SK-N-SH (cell line): ENCODE data around the gene GFM1. TPM values are rescaled to one million over a fixed set of nuclear protein-coding genes. Genes with fewer than 3 reads are reported as not detected.

Experiments
- CTCF ChIA-PET: fragments of 300-600, 350-600 bp; formaldehyde crosslinking; extraction: SDS; loops from one replicate; lab custom pipeline; 2021; lab: Yijun Ruan, JAX
- POLR2A ChIA-PET: fragments of 350-600 bp; sonication (Branson Sonifier 250); formaldehyde crosslinking; extraction: SDS; loops from one replicate; lab custom pipeline; 2020; ENCODE audit warnings: antibody characterized with exemption, inconsistent platforms; lab: Yijun Ruan, JAX
- DNase-seq: peaks from one replicate; pipeline ENCODE4 v3.0.0; 2012
- H2AFZ ChIP-seq: fragments of 200-600 bp; sonication (generic); 2 replicates; pipeline ENCODE4 v1.8.1; 2016; ENCODE audit warnings: antibody characterized with exemption, mild to moderate bottlenecking, low read depth
- H3F3A ChIP-seq: fragments of 200-600 bp; sonication (generic); replicated peaks from 2 replicates; pipeline ENCODE3; 2016; ENCODE audit warnings: antibody characterized with exemption, mild to moderate bottlenecking; ENCODE audit not compliant: insufficient read depth
- H3K27ac ChIP-seq, 2 experiments: fragments of 200-500 bp in 1 of 2; fragments of 200-600 bp in 1 of 2; sonication (Bioruptor generic) in 1 of 2; sonication (generic), shearing (Covaris generic) in 1 of 2; 2 replicates each; pipeline versions ENCODE4 v1.5.1 to v1.6.1; 2014 to 2016; ENCODE audit warnings: low read depth in 2 of 2, inconsistent platforms in 1 of 2, low read length in 1 of 2, mild to moderate bottlenecking in 1 of 2, mixed read lengths in 1 of 2
- H3K27me3 ChIP-seq: fragments of 200-600 bp; sonication (generic), shearing (Covaris generic); 2 replicates; pipeline ENCODE4 v1.6.1; 2016; ENCODE audit warnings: mixed run types; ENCODE audit not compliant: insufficient read depth
- H3K36me3 ChIP-seq, 2 experiments: fragments of 200-500 bp in 1 of 2; fragments of 200-600 bp in 1 of 2; sonication (Bioruptor generic) in 1 of 2; sonication (generic) in 1 of 2; replicated peaks in 1 of 2; 2 replicates each; pipeline versions ENCODE3 to v1.5.1; 2014 to 2016; ENCODE audit warnings: low read length in 1 of 2, mild to moderate bottlenecking in 1 of 2; ENCODE audit not compliant: insufficient read depth in 2 of 2, control insufficient read depth in 1 of 2
- H3K4me1 ChIP-seq, 2 experiments: fragments of 200-500 bp in 1 of 2; fragments of 200-600 bp in 1 of 2; sonication (Bioruptor generic) in 1 of 2; sonication (generic), shearing (Covaris generic) in 1 of 2; 2 replicates each; pipeline versions ENCODE4 v1.5.1 to v1.6.1; 2014 to 2016; ENCODE audit warnings: low read depth in 1 of 2, low read length in 1 of 2, mixed run types in 1 of 2; ENCODE audit not compliant: insufficient read depth in 2 of 2, control insufficient read depth in 1 of 2
- H3K4me2 ChIP-seq: fragments of 200-600 bp; sonication (generic), shearing (Covaris generic); 2 replicates; pipeline ENCODE4 v1.6.1; 2017; ENCODE audit warnings: mixed run types
- H3K4me3 ChIP-seq, 2 experiments: fragments of 200-500 bp in 1 of 2; fragments of 200-600 bp in 1 of 2; sonication (Bioruptor generic) in 1 of 2; sonication (generic), shearing (Covaris generic) in 1 of 2; 2 replicates each; pipeline versions ENCODE4 v1.5.1 to v1.8.1; 2014 to 2016; ENCODE audit warnings: low read depth in 2 of 2, inconsistent platforms in 1 of 2, low read length in 1 of 2, mild to moderate bottlenecking in 1 of 2, mixed read lengths in 1 of 2, moderate library complexity in 1 of 2
- H3K79me2 ChIP-seq: fragments of 200-600 bp; sonication (generic); 2 replicates; pipeline ENCODE4 v1.8.1; 2017; ENCODE audit warnings: mild to moderate bottlenecking; ENCODE audit not compliant: insufficient read depth
- H3K9ac ChIP-seq: fragments of 200-600 bp; sonication (generic); 2 replicates; pipeline ENCODE4 v1.6.1; 2017; ENCODE audit warnings: mixed run types
- H3K9me2 ChIP-seq: fragments of 200-600 bp; sonication (generic); 2 replicates; pipeline ENCODE4 v1.6.1; 2017; ENCODE audit warnings: mixed run types
- H3K9me3 ChIP-seq: fragments of 200-600 bp; sonication (generic); 2 replicates; pipeline ENCODE4 v1.6.1; 2017; ENCODE audit warnings: mixed run types, mild to moderate bottlenecking, moderate library complexity
- H4K20me1 ChIP-seq: fragments of 200-600 bp; sonication (generic); 2 replicates; pipeline ENCODE4 v1.6.1; 2017; ENCODE audit warnings: mild to moderate bottlenecking, mixed run types; ENCODE audit not compliant: insufficient read depth
- CHD2 ChIP-seq: fragments of 150-350 bp; IDR thresholded peaks from 2 replicates; pipeline ENCODE4 v1.6.1; 2018; ENCODE audit warnings: low read length; ENCODE audit not compliant: partially characterized antibody
- ELF1 ChIP-seq: IDR thresholded peaks from 2 replicates; pipeline ENCODE4 v1.4.0; 2012
- EP300 ChIP-seq, 2 experiments: IDR thresholded peaks; 2 replicates each; pipeline versions ENCODE4 v1.4.0 to v1.6.1; 2012; ENCODE audit warnings: borderline replicate concordance in 1 of 2, low read depth in 1 of 2, low read length in 1 of 2
- EZH2phosphoT487 ChIP-seq: fragments of 200-600 bp; sonication (generic); IDR thresholded peaks from 2 replicates; pipeline ENCODE4 v1.6.1; 2017; ENCODE audit warnings: low read depth, mixed run types, mild to moderate bottlenecking, antibody characterized with exemption, moderate library complexity, borderline replicate concordance
- FOSL2 ChIP-seq: IDR thresholded peaks from 2 replicates; pipeline ENCODE4 v1.4.0; 2012; ENCODE audit warnings: low read depth, mild to moderate bottlenecking, moderate library complexity, borderline replicate concordance
- FOXM1 ChIP-seq: IDR thresholded peaks from 2 replicates; pipeline ENCODE4 v1.4.0; 2012; ENCODE audit warnings: low read depth, mild to moderate bottlenecking
- IRF3 ChIP-seq: fragments of 150-350 bp; IDR thresholded peaks from 2 replicates; pipeline ENCODE4 v1.6.1; 2016; ENCODE audit warnings: mild to moderate bottlenecking, low read depth, low read length
- MAX ChIP-seq: IDR thresholded peaks from 2 replicates; pipeline ENCODE4 v1.4.0; 2012; ENCODE audit warnings: low read depth
- MEF2A ChIP-seq: IDR thresholded peaks from 2 replicates; pipeline ENCODE4 v1.4.0; 2012; ENCODE audit warnings: low read depth, borderline replicate concordance
- MXI1 ChIP-seq: IDR thresholded peaks from 2 replicates; pipeline ENCODE4 v1.6.1; 2012; ENCODE audit warnings: mild to moderate bottlenecking, low read depth, low read length, improper control_type of control experiment
- NFIC ChIP-seq: IDR thresholded peaks from 2 replicates; pipeline ENCODE4 v1.4.0; 2012; ENCODE audit warnings: borderline replicate concordance
- NRF1 ChIP-seq: IDR thresholded peaks from 2 replicates; pipeline ENCODE4 v1.6.1; 2012; ENCODE audit warnings: low read depth, mild to moderate bottlenecking, low read length
- PBX3 ChIP-seq: IDR thresholded peaks from 2 replicates; pipeline ENCODE4; 2012
- RAD21 ChIP-seq: IDR thresholded peaks from 2 replicates; pipeline ENCODE4 v1.6.1; 2012; ENCODE audit warnings: mild to moderate bottlenecking, low read length
- RCOR1 ChIP-seq: fragments of 150-350 bp; IDR thresholded peaks from 2 replicates; pipeline ENCODE4 v1.6.1; 2017; ENCODE audit warnings: antibody characterized with exemption, low read length
- RXRA ChIP-seq: IDR thresholded peaks from 2 replicates; pipeline ENCODE4 v1.4.0; 2012; ENCODE audit warnings: low read depth, mild to moderate bottlenecking, borderline replicate concordance
- TAF1 ChIP-seq: IDR thresholded peaks from 2 replicates; pipeline ENCODE4 v1.6.1; 2012; ENCODE audit warnings: low read depth, mild to moderate bottlenecking, low read length, moderate library complexity, borderline replicate concordance
- TCF12 ChIP-seq: IDR thresholded peaks from 2 replicates; pipeline ENCODE4 v1.4.0; 2012
- TEAD4 ChIP-seq: IDR thresholded peaks from 2 replicates; pipeline ENCODE4 v1.4.0; 2012; ENCODE audit warnings: mild to moderate bottlenecking, borderline replicate concordance; ENCODE audit not compliant: insufficient read depth
- USF1 ChIP-seq: IDR thresholded peaks from 2 replicates; pipeline ENCODE4 v1.4.0; 2012; ENCODE audit warnings: low read depth, borderline replicate concordance
- USF2 ChIP-seq: fragments of 150-350 bp; IDR thresholded peaks from 2 replicates; pipeline ENCODE4 v1.6.1; 2017; ENCODE audit warnings: antibody characterized with exemption, low read length, low read depth, borderline replicate concordance
- YY1 ChIP-seq: IDR thresholded peaks from 2 replicates; pipeline ENCODE4 v1.4.0; 2012; ENCODE audit warnings: low read depth, mild to moderate bottlenecking
- WGBS: methylation state at CpG from one replicate; pipeline ENCODE4 v1.1.6; 2017; ENCODE audit warnings: low lambda C conversion rate; 5-methylcytosine and 5-hydroxymethylcytosine counted together
- polyA plus RNA-seq, 3 experiments: library from polyadenylated mRNA; depleted of rRNA; stranded (reverse); fragments of >200 nt; gene quantifications; 2 replicates each; pipeline ENCODE4 v1.2.3, GENCODE V29; 2012

The GFM1 gene
- polyA plus RNA-seq, 1 of the 3 experiments (the other 2 are of a cell fraction), result 25.2 TPM

- no peak for DNase-seq
- no peaks in the 10 kb centered on the region for H3K9me3 ChIP-seq
- TF ChIP-seq MAX (no peak), TCF12 (no peak), USF2 (no peak), TEAD4 (no peak), FOXM1 (no peak), FOSL2 (no peak), EP300 (IDR thresholded peaks at IDR 0.05; ENCODE audit: borderline replicate concordance in 1 of 2, low read depth in 1 of 2, low read length in 1 of 2) (no peak)
- H4K20me1 ChIP-seq, result no peaks in the 10 kb centered on the region
- peak overlapping the region; percentile 31 to 42; a peak in 3 of 4 replicates for H3K27ac ChIP-seq
- no peaks in the 10 kb centered on the region for H3K27me3 ChIP-seq
- no peaks in the 10 kb centered on the region for H3K79me2 ChIP-seq
- POLR2A ChIA-PET, result no interaction called here
- peaks cover 3 to 21% of the 10 kb centered on the region in 2 experiments for H3K4me1 ChIP-seq
- H3F3A ChIP-seq, result peaks cover 18% of the 10 kb centered on the region
- CTCF ChIA-PET, result interaction anchor here (1.5 to 2.5 kb wide), 2 partner anchors 16 to 88 kb away, joined by 3 to 11 read pairs; no protein-coding TSS in a partner anchor
- peaks cover 3 to 12% of the 10 kb centered on the region in 2 experiments for H3K36me3 ChIP-seq
- H3K4me3 ChIP-seq, result no peak overlapping the region
- H2AFZ ChIP-seq, result no peak overlapping the region
- 61% methylated on average over 1 of the region's 1 CpG for whole genome bisulfite sequencing
- no peak overlapping the region for H3K9ac ChIP-seq
- no peaks in the 10 kb centered on the region for H3K9me2 ChIP-seq
- H3K4me2 ChIP-seq, result no peak overlapping the region
These were observed 68.1 kb downstream of the GFM1 start for GRCh38 chr3:158712443-158712842.

GRCh38 chr3:158713094-158713499, 68.8 kb downstream of the GFM1 start:
- CTCF ChIA-PET, result interaction anchor here (1.0 to 2.5 kb wide), 5 partner anchors 15 to 88 kb away, joined by 3 to 11 read pairs (median 4); no protein-coding TSS in a partner anchor
- 86% methylated on average over 9 of the region's 9 CpGs for WGBS
- H3K9ac ChIP-seq, result no peak overlapping the region

More at GRCh38 chr3:158713094-158713499, 68.8 kb downstream of the GFM1 start:
- TF ChIP-seq TAF1, result no peak
- no peak for TF ChIP-seq TEAD4
- TF ChIP-seq NFIC, result no peak
- TF ChIP-seq PBX3, result no peak
- TF ChIP-seq RAD21, result no peak
- TF ChIP-seq MAX, result no peak
- TF ChIP-seq MEF2A, result no peak
- no peak for TF ChIP-seq YY1
- no peak for TF ChIP-seq RXRA
- TF ChIP-seq CHD2, result no peak
- no peak for TF ChIP-seq MXI1
- TF ChIP-seq USF1, result no peak
- TF ChIP-seq EP300 (IDR thresholded peaks at IDR 0.05; ENCODE audit: borderline replicate concordance in 1 of 2, low read depth in 1 of 2, low read length in 1 of 2), result no peak
- no peak for TF ChIP-seq IRF3
- no peak for TF ChIP-seq EZH2phosphoT487
- no peak for TF ChIP-seq ELF1
- TF ChIP-seq RCOR1, result no peak
- TF ChIP-seq FOXM1, result no peak
- TF ChIP-seq NRF1, result no peak
- Histone ChIP-seq H3K4me3 (no peak overlapping the region), H3K27me3 (no peaks in the 10 kb centered on the region), H4K20me1 (no peaks in the 10 kb centered on the region), H3K27ac (peak overlapping the region in 1 of 2 experiments; percentile 42; a peak in 1 of 4 replicates), H3F3A (peaks cover 18% of the 10 kb centered on the region), H3K9me3 (no peaks in the 10 kb centered on the region), H3K4me1 (peaks cover 5 to 28% of the 10 kb centered on the region in 2 experiments), H3K9me2 (no peaks in the 10 kb centered on the region), H3K36me3 (peaks cover 3 to 8% of the 10 kb centered on the region in 2 experiments), H3K79me2 (no peaks in the 10 kb centered on the region), H3K4me2 (no peak overlapping the region), H2AFZ (no peak overlapping the region)
- POLR2A ChIA-PET, result no interaction called here
- DNase-seq, result no peak
